Keratinocyte (primary cell): Measurements from ENCODE around the gene IARS2. TPM values are rescaled to one million over a fixed set of nuclear protein-coding genes. Genes with fewer than 3 reads are reported as not detected.

Experiments
- DNase-seq: peaks from one replicate; pipeline ENCODE4 v3.0.0-alpha.2; 2011; ENCODE audit warnings: low read depth, missing footprints, low spot score
- FAIRE-seq: peaks from 2 replicates; lab custom pipeline; 2011; peaks lifted over from hg19 to GRCh38; lab: Jason Lieb, UNC
- H2AFZ ChIP-seq: 2 replicates; pipeline ENCODE4 v1.6.0; 2012; ENCODE audit warnings: low read length, control low read depth, inconsistent platforms; ENCODE audit not compliant: control insufficient read depth
- H3K27ac ChIP-seq: 2 replicates; pipeline ENCODE4 v1.5.1; 2011; ENCODE audit warnings: low read length; ENCODE audit not compliant: control insufficient read depth, insufficient read depth
- H3K27me3 ChIP-seq: 3 replicates; pipeline ENCODE4 v1.6.0; 2011; ENCODE audit warnings: low read length; ENCODE audit not compliant: control insufficient read depth, insufficient read depth; ENCODE audit errors: extremely low read depth
- H3K36me3 ChIP-seq, 2 experiments: 2 replicates in 1 of 2; 3 replicates in 1 of 2; pipeline ENCODE4 v1.5.1; 2011; ENCODE audit warnings: low read length in 2 of 2, mild to moderate bottlenecking in 1 of 2; ENCODE audit not compliant: control insufficient read depth in 2 of 2, insufficient read depth in 2 of 2; ENCODE audit errors: extremely low read depth in 1 of 2
- H3K4me1 ChIP-seq: 3 replicates; pipeline ENCODE4 v1.5.1; 2011; ENCODE audit warnings: low read length; ENCODE audit not compliant: control insufficient read depth, insufficient read depth; ENCODE audit errors: extremely low read depth
- H3K4me2 ChIP-seq: 3 replicates; pipeline ENCODE4 v1.6.0; 2011; ENCODE audit warnings: low read depth, low read length; ENCODE audit not compliant: control insufficient read depth, insufficient read depth; ENCODE audit errors: extremely low read depth
- H3K4me3 ChIP-seq, 3 experiments: fragments of 200-600 bp in 1 of 3; sonication (generic) in 1 of 3; 2 replicates in 2 of 3; 3 replicates in 1 of 3; pipeline ENCODE4 v1.5.1; 2011 to 2016; ENCODE audit warnings: low read length in 3 of 3, mild to moderate bottlenecking in 3 of 3, control low read depth in 2 of 3, inconsistent platforms in 1 of 3, low read depth in 1 of 3, mixed read lengths in 1 of 3, mixed run types in 1 of 3, moderate library complexity in 1 of 3; ENCODE audit not compliant: control insufficient read depth in 2 of 3, insufficient read depth in 2 of 3; ENCODE audit errors: extremely low read depth in 1 of 3
- H3K79me2 ChIP-seq: 2 replicates; pipeline ENCODE4 v1.6.0; 2012; ENCODE audit warnings: low read length; ENCODE audit not compliant: control insufficient read depth, insufficient read depth
- H3K9ac ChIP-seq: 3 replicates; pipeline ENCODE4 v1.6.0; 2011; ENCODE audit warnings: low read length; ENCODE audit not compliant: control insufficient read depth, insufficient read depth; ENCODE audit errors: extremely low read depth
- H3K9me1 ChIP-seq: 3 replicates; pipeline ENCODE4 v1.6.0; 2011; ENCODE audit warnings: low read length; ENCODE audit not compliant: control insufficient read depth, insufficient read depth; ENCODE audit errors: extremely low read depth
- H3K9me3 ChIP-seq: 2 replicates; pipeline ENCODE4 v1.5.1; 2012; ENCODE audit warnings: low read depth, low read length; ENCODE audit not compliant: control insufficient read depth
- H4K20me1 ChIP-seq: 3 replicates; pipeline ENCODE4 v1.6.0; 2011; ENCODE audit warnings: low read length; ENCODE audit not compliant: control insufficient read depth, insufficient read depth; ENCODE audit errors: extremely low read depth
- CTCF ChIP-seq, 3 experiments: IDR thresholded peaks in 1 of 3; conservative IDR thresholded peaks in 1 of 3; optimal IDR thresholded peaks in 1 of 3; 2 replicates in 2 of 3; 3 replicates in 1 of 3; pipeline versions ENCODE3 to v1.5.1; 2011; ENCODE audit warnings: low read length in 3 of 3, mild to moderate bottlenecking in 3 of 3, moderate library complexity in 2 of 3, control low read depth in 1 of 3, inconsistent platforms in 1 of 3; ENCODE audit not compliant: insufficient read depth in 2 of 3; ENCODE audit errors: extremely low read depth in 1 of 3
- EZH2 ChIP-seq: IDR thresholded peaks from one replicate; pipeline ENCODE4 v1.6.1; 2012; ENCODE audit warnings: inconsistent platforms, mild to moderate bottlenecking, low read length, moderate library complexity
- dilution Hi-C: fragments of 300-500 bp; cut with MboI; formaldehyde crosslinking; loops from one replicate; pipeline ENCODE4 v1.7.0; 2020; ENCODE audit warnings: low sequenced_read_pairs; ENCODE audit not compliant: extremely low pct_ligation_motif_present
- polyA plus RNA-seq, 5 experiments: library from polyadenylated mRNA; depleted of rRNA in 3 of 5; stranded (reverse) in 3 of 5; stranded (forward) in 1 of 5; unstranded in 1 of 5; fragments of >200 nt; gene quantifications; 1 replicate in 1 of 5; 2 replicates in 3 of 5; 3 replicates in 1 of 5; pipeline versions ENCODE4 v1.2.1 to v1.2.3, GENCODE V29; 2011 to 2012; ENCODE audit warnings: missing spikeins in 2 of 5, low read depth in 1 of 5, low replicate concordance in 1 of 5

Gene IARS2
- polyA plus RNA-seq, 1 donor (not counting 4 experiments of a cell fraction or from before 2014, with no cell fraction given): 69.0 TPM

GRCh38 chr1:220056374-220056773 lies 37.6 kb upstream of the IARS2 start:
- FAIRE-seq (no peak), DNase-seq (no peak)
- no peak overlapping the region for H3K27ac ChIP-seq
- H3K9me3 ChIP-seq: no peaks in the 10 kb centered on the region
- no peak for TF ChIP-seq CTCF (optimal IDR thresholded peaks at IDR 0.05 in 1 of 3, IDR thresholded peaks at IDR 0.05 in 1 of 3, conservative IDR thresholded peaks at IDR 0.05 in 1 of 3; ENCODE audit: extremely low read depth in 1 of 3, insufficient read depth in 2 of 3, low read length in 3 of 3)
- TF ChIP-seq EZH2: no peak
- no peak overlapping the region for H2AFZ ChIP-seq
- no peak overlapping the region for H3K4me3 ChIP-seq
- no peaks in the 10 kb centered on the region for H3K79me2 ChIP-seq
- H3K27me3 ChIP-seq: no peaks in the 10 kb centered on the region
- H3K4me2 ChIP-seq: no peak overlapping the region
- dilution Hi-C loops: no loop called here
- H3K36me3 ChIP-seq: peaks cover 0 to 2% of the 10 kb centered on the region in 2 experiments
- H3K9ac ChIP-seq: no peak overlapping the region
- no peaks in the 10 kb centered on the region for H3K4me1 ChIP-seq
- no peaks in the 10 kb centered on the region for H3K9me1 ChIP-seq
- no peaks in the 10 kb centered on the region for H4K20me1 ChIP-seq

GRCh38 chr1:220060876-220061275 lies 33.1 kb upstream of the IARS2 start:
- Histone ChIP-seq H3K4me3 (no peak overlapping the region), H3K4me1 (no peaks in the 10 kb centered on the region), H3K4me2 (no peak overlapping the region), H2AFZ (no peak overlapping the region), H3K27ac (no peak overlapping the region), H3K36me3 (peaks cover 0 to 9% of the 10 kb centered on the region in 2 experiments), H3K27me3 (no peaks in the 10 kb centered on the region), H4K20me1 (no peaks in the 10 kb centered on the region), H3K9ac (no peak overlapping the region), H3K79me2 (no peaks in the 10 kb centered on the region), H3K9me3 (no peaks in the 10 kb centered on the region), H3K9me1 (no peaks in the 10 kb centered on the region)
- dilution Hi-C loops: no loop called here
- FAIRE-seq (no peak), DNase-seq (no peak)
- no peak for TF ChIP-seq EZH2
- no peak for TF ChIP-seq CTCF (optimal IDR thresholded peaks at IDR 0.05 in 1 of 3, IDR thresholded peaks at IDR 0.05 in 1 of 3, conservative IDR thresholded peaks at IDR 0.05 in 1 of 3; ENCODE audit: extremely low read depth in 1 of 3, insufficient read depth in 2 of 3, low read length in 3 of 3)
